Left ventricle myocardium superior (tissue), 1 donor: Measurements from ENCODE around the gene SEMA4D. TPM values are rescaled to one million over a fixed set of nuclear protein-coding genes. Genes with fewer than 3 reads are reported as not detected.
"Not testable (repeated sequence)": the region's sequence is repeated elsewhere in the genome, so short reads cannot be mapped to it uniquely, and the experiment has no call there.

Experiments used
- ATAC-seq: fragments of 200-7000 bp; cut with Tn5 transposase; one replicate; pipeline ENCODE4 v1.9.1; 2020; ENCODE audit warnings: mild to moderate bottlenecking, moderate library complexity
- DNase-seq: peaks from one replicate; pipeline ENCODE4 v3.0.0-alpha.2; 2020
- intact Hi-C: fragments of 100-400 bp; cut with micrococcal nuclease; formaldehyde crosslinking; loops from one replicate; pipeline ENCODE4 v1.11.0; 2022
- total RNA-seq: library from RNA; stranded (reverse); fragmentation: NEBNext Ultra II Directional; extraction: Animal tissue kit (Norgen Biotek cat#: 25700); gene quantifications from one replicate; pipeline ENCODE4 v1.2.1, GENCODE V29; 2021
- donor health status: DM: no; HTN: yes; CAD: no; lungs with severe emphysema.

Gene SEMA4D
- total RNA-seq, 1 donor from 2014 or later = 24.7 TPM

- DNase-seq = no peak
- intact Hi-C loops = no loop called here
- ATAC-seq = no peak
These were observed 140.3 kb downstream of the SEMA4D start for GRCh38 chr9:89357331-89358197.

GRCh38 chr9:89356782-89357181 lies 141.1 kb downstream of the SEMA4D start:
- intact Hi-C loops = no loop called here
- ATAC-seq = no peak
- DNase-seq = no peak

DNA sequence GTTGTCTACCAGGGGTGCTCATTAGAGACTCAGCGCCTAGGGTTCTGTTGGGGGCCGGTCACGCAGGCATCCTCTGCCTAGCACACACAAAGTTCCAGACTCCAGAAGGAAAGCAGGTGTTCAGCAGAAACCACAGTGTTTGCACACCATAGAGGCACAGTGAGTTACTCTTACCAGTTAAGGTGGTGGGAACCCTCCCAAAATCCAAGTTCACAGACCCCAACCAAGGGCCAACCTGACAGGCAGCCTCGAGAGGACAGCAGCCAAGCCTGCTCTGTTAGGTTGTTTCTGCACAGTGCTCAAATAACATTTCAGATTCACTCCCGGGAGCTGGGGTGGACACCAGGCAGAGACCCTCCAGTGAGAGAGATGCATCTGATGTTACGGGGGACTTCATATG lies 143.4 kb downstream of the SEMA4D start:
- DNase-seq = no peak
- intact Hi-C loops = no loop called here
- ATAC-seq = no peak

DNA sequence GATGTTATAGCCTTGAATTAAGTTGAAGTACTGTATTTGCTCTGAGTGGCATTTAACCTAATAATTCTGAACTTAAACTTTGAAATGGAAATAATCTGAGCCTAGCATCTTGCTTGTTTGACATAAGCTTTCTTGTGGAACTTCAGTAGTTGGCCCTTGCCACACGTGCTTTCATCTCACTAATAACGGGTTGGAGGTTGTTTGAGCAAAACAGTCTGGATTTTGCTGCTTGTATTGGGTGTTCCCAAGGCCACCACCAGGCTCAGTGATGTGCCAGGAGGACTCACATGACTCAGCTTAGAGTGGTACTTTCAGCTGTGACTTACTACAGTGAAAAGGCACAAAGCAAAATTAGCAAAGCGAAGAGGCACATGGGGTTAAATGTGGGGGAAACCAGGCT lies 143.9 kb downstream of the SEMA4D start:
- ATAC-seq = peak; percentile 28
- intact Hi-C loops = no loop called here

GRCh38 chr9:89352874-89353649 lies 144.9 kb downstream of the SEMA4D start:
- DNase-seq (no peak), ATAC-seq (peak; percentile 43)
- intact Hi-C loops = no loop called here

More for the DNA sequence above, 143.9 kb downstream of the SEMA4D start:
- DNase-seq = no peak

DNA sequence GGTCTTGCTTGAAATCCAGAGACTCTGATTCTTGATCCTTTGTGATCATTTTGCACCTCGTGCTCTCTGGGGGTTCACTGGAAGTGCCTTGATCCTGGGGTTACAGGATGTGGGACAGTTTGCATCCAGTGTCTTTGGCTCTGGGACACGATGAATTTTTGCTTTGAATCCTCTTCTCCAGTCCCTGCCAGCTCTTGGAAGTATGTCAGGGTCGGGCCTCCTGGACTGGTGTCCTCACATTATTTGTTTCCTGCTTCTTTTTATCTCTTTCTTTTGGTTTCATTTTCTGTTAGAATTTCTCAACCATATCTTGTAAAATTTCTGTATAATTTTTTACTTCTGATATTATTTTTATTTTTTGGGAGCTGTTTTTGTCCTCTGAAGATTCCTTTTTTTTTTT lies 145.5 kb downstream of the SEMA4D start:
- intact Hi-C loops = no loop called here
- DNase-seq (no peak), ATAC-seq (no peak)

DNA sequence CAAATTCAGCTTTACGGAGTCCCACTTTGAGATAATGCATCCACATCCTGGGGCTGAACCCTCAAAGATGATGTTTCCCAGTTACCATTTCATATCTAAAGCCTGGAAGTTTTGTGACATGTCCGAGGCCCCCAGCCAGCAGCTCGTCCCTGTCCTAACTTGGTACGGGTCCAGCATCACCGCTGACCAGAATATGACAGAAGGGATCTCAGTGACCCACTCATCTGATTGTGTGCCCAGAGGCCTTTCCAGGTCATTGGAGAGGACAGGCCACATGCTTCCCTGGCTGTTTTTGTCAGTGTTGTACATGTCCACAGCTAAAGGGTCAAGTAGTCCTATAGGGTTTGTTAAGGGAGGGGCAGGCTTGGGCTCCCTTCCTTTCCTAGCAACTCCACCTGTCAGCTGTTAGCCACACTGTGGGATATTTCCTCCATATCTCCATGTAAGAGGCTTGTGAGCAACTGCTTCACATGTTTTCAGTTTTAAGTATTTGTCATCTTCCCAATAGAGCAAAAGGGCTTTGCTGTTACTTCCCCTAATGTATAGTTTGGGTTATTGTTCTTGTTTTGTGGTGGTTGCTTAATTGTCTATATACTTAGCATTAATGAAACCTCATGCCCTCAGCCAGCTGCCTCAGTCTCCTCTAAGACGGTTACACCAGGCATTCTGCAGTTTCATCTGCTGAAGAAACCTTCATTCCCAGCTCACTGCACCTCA lies 146.2 kb downstream of the SEMA4D start:
- peak; percentile 38 for ATAC-seq

GRCh38 chr9:89350988-89351557 lies 146.8 kb downstream of the SEMA4D start:
- intact Hi-C loops = no loop called here
- ATAC-seq (peak; percentile 57), DNase-seq (no peak)

More for the DNA sequence above, 146.2 kb downstream of the SEMA4D start:
- intact Hi-C loops = no loop called here
- no peak for DNase-seq

DNA sequence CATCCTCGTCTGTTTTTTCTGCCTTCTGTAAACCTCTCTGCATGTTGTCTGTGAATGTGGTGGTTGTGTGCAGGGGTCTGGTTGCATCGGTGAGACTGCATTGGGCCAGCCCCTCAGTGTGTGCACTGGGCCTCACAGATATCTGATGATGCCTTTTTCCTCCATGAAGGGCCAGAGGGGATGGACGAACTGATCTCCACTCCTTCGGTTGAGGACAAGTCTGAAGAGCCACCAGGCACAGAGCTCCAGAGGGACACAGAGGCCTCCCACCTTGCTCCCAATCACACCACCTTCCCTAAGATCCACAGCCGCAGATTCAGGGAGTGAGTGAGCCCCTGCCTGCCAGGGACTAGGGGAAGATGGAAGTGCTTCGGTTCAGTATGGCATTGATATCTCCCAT lies 148.3 kb downstream of the SEMA4D start:
- intact Hi-C loops = no loop called here
- no peak for DNase-seq
- no peak for ATAC-seq

GRCh38 chr9:89347651-89348050 lies 150.3 kb downstream of the SEMA4D start:
- DNase-seq (no peak), ATAC-seq (no peak)
- intact Hi-C loops = no loop called here

DNA sequence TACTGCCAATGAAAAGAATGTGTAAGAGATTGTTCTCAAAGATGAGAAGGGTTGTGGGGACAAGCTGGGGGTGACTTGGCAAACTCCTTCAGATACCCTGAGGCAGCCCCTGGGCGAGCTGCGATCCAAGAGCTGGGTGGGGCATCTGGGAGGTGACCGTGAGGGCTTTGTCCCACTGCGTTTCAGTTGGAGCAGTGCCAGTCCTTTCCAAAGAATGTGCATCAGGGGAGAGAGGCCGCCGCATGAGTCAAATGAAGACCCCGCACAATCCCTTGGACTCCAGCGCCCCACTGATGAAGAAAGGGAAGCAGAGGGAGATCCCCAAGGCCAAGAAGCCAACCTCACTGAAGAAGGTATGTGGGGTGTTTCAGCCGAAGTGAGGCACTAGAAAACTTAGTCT lies 151.2 kb downstream of the SEMA4D start:
- intact Hi-C loops = no loop called here
- ATAC-seq = no peak

GRCh38 chr9:89345476-89345875 lies 152.4 kb downstream of the SEMA4D start:
- DNase-seq = no peak
- intact Hi-C loops = no loop called here

More for the DNA sequence above, 151.2 kb downstream of the SEMA4D start:
- no peak for DNase-seq

GRCh38 chr9:89343812-89344211 lies 154.1 kb downstream of the SEMA4D start:
- DNase-seq, ATAC-seq, intact Hi-C loops: not testable (repeated sequence)

More at GRCh38 chr9:89345476-89345875, 152.4 kb downstream of the SEMA4D start:
- no peak for ATAC-seq

GRCh38 chr9:89342948-89343347 lies 155.0 kb downstream of the SEMA4D start:
- ATAC-seq = no peak
- no peak for DNase-seq
- intact Hi-C loops = no loop called here

GRCh38 chr9:89342213-89342612 lies 155.7 kb downstream of the SEMA4D start:
- ATAC-seq (no peak), DNase-seq (no peak)
- intact Hi-C loops = no loop called here

DNA sequence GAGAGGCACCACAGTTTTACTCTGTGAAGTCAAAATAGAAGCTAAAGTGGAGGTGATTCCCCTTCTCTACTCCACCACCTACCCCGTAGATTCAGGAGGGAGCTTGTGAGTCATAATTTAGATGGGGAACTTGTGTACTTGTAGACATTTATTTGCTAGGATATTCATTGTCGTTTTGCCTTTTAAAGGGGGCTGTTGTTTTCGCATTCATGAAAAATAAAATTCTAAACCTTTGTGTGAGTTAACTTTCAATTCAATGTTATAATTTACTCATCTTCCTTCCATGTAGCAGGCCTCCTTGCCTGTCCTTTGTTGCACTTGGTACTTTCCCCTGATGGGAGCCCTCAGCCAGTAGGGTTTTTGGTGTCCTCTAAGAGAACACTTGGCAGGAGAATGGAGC lies 157.6 kb downstream of the SEMA4D start:
- DNase-seq = no peak
- no peak for ATAC-seq
- intact Hi-C loops = no loop called here

- ATAC-seq = no peak
- intact Hi-C loops = no loop called here
- DNase-seq = no peak
These were observed 158.1 kb downstream of the SEMA4D start for GRCh38 chr9:89339807-89340206.

GRCh38 chr9:89330513-89330912 lies 167.4 kb downstream of the SEMA4D start:
- intact Hi-C loops = no loop called here
- DNase-seq (no peak), ATAC-seq (no peak)

DNA sequence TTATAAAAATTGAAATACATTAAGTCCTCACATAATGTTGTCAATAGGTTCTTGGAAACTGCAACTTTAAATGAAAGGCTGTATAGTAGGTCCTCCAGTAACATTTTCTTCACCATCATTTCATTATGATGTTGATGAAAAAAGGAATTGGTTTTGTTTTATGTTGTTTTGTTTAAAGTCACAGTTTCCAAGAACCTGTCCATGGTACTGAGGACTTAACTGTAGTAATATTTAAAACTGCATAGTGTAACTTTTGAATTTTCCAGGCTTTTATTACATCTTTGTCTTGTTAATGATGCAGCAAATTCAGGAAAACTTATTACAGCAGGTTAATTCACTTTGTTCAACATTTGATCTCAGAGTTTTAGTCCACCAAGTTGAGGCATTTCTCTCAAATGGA lies 168.0 kb downstream of the SEMA4D start:
- DNase-seq (no peak), ATAC-seq (no peak)
- intact Hi-C loops = loop anchor here (10.0 kb wide), 1 partner anchor 215 kb away; no protein-coding TSS in a partner anchor
